Effector memory CD4-positive, alpha-beta T cell (primary cell): ENCODE data around the gene CST1.
"Not testable (repeated sequence)": the region's sequence is repeated elsewhere in the genome, so short reads cannot be mapped to it uniquely, and the experiment has no call there.

ENCODE experiments used
- DNase-seq, 3 donors: peaks; one replicate each; pipeline ENCODE4 v3.0.0-alpha.2; 2020
- H3K27ac ChIP-seq: 2 replicates; pipeline ENCODE4 v1.7.0; 2013; ENCODE audit warnings: mild to moderate bottlenecking, low read length, moderate library complexity; ENCODE audit not compliant: insufficient read depth, poor library complexity, severe bottlenecking
- H3K27me3 ChIP-seq: replicated peaks from 2 replicates; pipeline ENCODE4 v1.7.0; 2013; ENCODE audit warnings: mild to moderate bottlenecking, low read length; ENCODE audit not compliant: insufficient read depth, control insufficient read depth, poor library complexity, severe bottlenecking
- H3K36me3 ChIP-seq: 2 replicates; pipeline ENCODE4 v1.7.0; 2013; ENCODE audit warnings: mild to moderate bottlenecking, low read length, moderate library complexity; ENCODE audit not compliant: control insufficient read depth, insufficient read depth
- H3K4me1 ChIP-seq: 2 replicates; pipeline ENCODE4 v1.7.0; 2013; ENCODE audit warnings: low read length, mild to moderate bottlenecking; ENCODE audit not compliant: control insufficient read depth, insufficient read depth, poor library complexity, severe bottlenecking
- H3K4me3 ChIP-seq: 2 replicates; pipeline ENCODE4 v1.7.0; 2013; ENCODE audit warnings: low read length, low read depth, mild to moderate bottlenecking; ENCODE audit not compliant: insufficient read depth, poor library complexity, severe bottlenecking
- H3K9me3 ChIP-seq: 2 replicates; pipeline ENCODE4 v1.7.0; 2013; ENCODE audit warnings: mild to moderate bottlenecking, low read length, moderate library complexity; ENCODE audit not compliant: control insufficient read depth

The CST1 gene

DNA sequence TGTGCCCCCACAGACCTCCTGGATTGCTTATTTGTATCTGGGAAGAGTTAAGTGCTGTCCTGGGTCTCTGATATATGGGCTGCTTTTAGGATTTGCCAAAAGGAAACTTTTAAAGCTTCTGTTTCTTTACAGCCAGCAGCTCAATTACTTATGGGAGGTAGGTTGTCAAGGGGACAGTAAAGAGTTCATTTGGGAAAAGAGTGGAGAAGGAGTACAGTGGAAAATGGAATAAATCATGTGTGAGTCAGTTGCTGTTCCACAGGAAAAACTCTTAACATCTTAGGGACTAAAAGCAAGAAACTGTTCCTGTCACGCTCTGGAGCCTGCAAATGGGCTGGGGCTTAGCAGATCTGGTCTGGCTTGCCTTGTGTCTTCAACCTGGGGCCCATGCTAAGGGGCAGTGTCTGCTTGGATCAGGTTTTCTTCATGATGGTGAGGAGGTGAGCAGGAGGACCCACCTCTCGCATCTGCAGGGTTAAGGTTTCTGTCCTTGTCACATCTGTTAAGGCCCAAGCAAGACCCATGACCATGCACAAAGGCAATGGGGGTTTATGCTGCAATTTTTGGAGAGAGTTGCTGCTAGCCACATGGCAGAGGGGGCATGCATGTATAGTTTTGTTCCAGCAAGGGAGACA is 8.7 kb upstream of the CST1 start:
- Histone ChIP-seq H3K27ac (no peak overlapping the region), H3K4me1 (no peaks in the 10 kb centered on the region), H3K36me3 (no peaks in the 10 kb centered on the region), H3K4me3 (no peak overlapping the region), H3K9me3 (no peaks in the 10 kb centered on the region), H3K27me3 (no peaks in the 10 kb centered on the region)
- DNase-seq, result no peak

DNA sequence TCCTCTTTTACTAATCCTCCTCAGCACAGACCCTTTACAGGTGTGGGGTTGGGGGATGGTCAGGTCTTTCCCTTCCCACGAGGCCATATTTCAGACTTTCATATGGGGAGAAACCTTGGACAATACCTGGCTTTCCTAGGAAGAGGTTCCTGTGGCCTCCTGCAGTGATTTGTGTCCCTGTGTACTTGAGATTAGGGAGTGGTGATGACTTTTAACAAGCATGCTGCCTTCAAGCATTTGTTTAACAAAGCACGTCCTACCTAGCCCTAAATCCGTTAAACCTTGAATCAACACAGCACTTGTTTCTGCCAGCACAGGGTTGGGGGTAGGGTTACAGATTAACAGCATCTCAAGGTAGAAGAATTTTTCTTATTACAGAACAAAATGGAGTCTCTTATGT is 6.1 kb upstream of the CST1 start:
- not testable (repeated sequence) for H3K4me3 ChIP-seq, H3K36me3 ChIP-seq, H3K4me1 ChIP-seq, H3K9me3 ChIP-seq, DNase-seq, H3K27me3 ChIP-seq, H3K27ac ChIP-seq

DNA sequence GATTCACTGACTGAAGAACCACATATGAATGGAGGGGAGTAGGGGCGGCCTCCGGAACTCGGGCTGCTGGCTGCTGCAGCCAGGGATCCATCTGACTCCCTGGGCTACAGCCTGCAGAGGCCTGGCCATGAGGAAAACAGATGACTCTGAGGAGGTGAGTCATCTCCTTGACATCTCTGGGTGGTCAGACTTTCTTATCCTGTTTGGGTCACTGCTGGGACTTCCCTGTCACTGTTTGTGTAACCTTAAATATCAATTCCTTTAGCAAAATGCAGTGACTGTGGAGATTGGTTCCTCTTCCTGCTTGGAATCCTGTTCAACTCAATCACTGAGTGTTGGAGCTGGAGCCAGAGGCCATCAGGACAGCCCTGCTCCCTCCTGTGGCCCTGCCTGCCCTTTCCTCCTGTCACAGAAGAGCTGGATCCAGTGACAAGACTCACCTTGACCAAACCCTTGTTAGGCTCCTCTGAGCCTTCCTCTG is 4.4 kb upstream of the CST1 start:
- H3K36me3 ChIP-seq, H3K9me3 ChIP-seq, H3K27me3 ChIP-seq, H3K27ac ChIP-seq, H3K4me1 ChIP-seq, H3K4me3 ChIP-seq, DNase-seq: not testable (repeated sequence)

DNA sequence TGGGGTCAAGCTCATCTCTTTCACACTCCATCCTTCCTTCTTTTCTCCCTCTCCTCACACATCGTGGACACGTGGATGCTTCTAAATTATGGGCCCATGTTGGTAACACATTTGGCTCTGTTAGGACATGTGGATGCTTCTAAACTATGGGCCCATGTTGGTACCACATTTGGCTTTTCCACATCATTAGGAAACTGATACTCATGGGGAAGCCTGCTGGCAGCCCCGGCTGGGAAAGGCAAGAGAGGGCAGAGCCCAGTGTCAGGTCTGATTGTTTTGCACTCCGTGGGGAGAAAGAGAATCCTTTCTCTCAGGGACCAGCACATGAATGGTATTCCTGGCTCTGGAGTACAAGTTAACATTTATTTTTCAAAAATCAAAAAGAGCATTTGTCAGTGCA is 4.0 kb upstream of the CST1 start:
- H3K36me3 ChIP-seq, result no peaks in the 10 kb centered on the region
- DNase-seq, result no peak
- H3K27ac ChIP-seq, result no peak overlapping the region
- H3K9me3 ChIP-seq, result no peaks in the 10 kb centered on the region
- no peaks in the 10 kb centered on the region for H3K27me3 ChIP-seq
- H3K4me3 ChIP-seq, result no peak overlapping the region
- H3K4me1 ChIP-seq, result no peaks in the 10 kb centered on the region

DNA sequence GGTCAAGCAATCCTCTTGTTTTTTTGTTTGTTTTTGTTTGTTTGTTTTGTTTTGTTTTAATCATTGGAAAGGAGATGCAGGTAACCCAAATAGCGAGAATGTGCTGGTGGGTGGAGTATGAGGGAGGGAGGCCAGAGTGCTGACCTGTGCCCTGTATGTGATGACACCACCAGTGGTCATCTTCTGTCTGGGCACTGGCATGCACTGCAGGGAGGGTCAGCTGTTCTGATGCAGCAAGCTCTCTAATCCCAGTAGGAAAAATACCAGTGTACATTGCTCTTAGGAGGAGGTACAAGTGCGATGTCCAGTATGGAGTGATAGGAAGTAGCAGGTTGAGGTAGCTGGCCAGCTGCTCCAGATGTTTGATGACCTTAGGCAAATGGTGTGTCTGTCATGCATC is 2.9 kb upstream of the CST1 start:
- DNase-seq, result no peak
- H3K4me1 ChIP-seq, result no peaks in the 10 kb centered on the region
- H3K9me3 ChIP-seq, result no peaks in the 10 kb centered on the region

DNA sequence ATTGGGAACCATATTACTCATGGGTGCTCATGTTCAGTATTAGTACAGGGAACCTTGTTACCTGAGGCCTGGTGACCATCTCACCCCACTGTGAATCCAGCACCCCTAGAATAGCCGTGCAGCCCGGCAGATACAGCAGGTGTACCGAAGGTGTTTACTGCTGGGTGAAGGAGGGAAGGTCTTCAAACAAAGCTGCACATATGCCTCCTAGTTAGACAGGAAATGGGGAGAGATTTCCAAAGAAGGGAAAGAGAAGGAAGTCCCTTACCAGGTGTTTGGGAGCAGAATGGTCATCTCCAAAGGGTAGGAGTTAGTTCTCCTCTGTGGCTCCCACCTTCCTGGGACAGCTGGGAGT is 2.4 kb upstream of the CST1 start:
- no peaks in the 10 kb centered on the region for H3K9me3 ChIP-seq
- no peak for DNase-seq

More for the DNA sequence above, 2.9 kb upstream of the CST1 start:
- Histone ChIP-seq H3K27ac (no peak overlapping the region), H3K27me3 (no peaks in the 10 kb centered on the region), H3K36me3 (no peaks in the 10 kb centered on the region), H3K4me3 (no peak overlapping the region)

DNA sequence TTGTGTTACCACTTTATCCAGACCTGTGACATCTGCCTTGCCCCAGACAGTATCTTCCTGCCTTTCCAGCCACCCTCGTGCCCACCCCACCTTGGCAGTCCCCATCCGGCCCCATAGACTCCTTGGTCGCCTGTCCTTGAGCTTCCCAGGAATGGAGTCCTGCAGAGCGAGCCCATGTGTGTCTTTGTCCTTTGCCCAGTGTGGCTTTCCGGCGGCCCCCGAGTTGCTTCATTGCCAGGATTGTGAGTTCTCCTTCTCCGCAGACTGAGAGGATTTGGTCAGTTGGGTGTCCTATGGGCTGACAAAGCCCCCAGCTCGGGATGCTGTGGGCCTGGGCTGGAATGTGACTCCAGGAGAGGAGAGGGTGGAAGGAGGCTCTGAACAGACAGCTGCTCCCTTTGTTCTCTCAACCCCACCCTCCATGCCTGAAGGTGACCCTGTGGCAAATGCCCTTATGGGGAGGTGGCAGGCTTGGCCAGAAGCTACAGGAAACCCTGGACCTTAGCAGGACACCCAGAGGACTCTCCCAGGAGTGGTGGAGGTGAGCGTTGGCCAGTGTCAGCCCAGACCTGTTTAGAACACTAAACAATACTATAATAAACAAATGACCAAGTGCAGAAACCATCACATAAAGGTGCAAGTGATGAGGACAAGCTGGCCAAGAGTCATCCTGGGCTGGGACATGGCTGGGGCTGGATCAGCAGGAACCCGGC is 1.9 kb upstream of the CST1 start:
- Histone ChIP-seq H3K4me3 (no peak overlapping the region), H3K4me1 (no peaks in the 10 kb centered on the region), H3K9me3 (no peaks in the 10 kb centered on the region), H3K36me3 (no peaks in the 10 kb centered on the region), H3K27me3 (no peaks in the 10 kb centered on the region), H3K27ac (no peak overlapping the region)
- DNase-seq, result no peak

More for the DNA sequence above, 2.4 kb upstream of the CST1 start:
- Histone ChIP-seq H3K36me3 (no peaks in the 10 kb centered on the region), H3K4me3 (no peak overlapping the region), H3K27me3 (no peaks in the 10 kb centered on the region), H3K4me1 (no peaks in the 10 kb centered on the region), H3K27ac (no peak overlapping the region)

DNA sequence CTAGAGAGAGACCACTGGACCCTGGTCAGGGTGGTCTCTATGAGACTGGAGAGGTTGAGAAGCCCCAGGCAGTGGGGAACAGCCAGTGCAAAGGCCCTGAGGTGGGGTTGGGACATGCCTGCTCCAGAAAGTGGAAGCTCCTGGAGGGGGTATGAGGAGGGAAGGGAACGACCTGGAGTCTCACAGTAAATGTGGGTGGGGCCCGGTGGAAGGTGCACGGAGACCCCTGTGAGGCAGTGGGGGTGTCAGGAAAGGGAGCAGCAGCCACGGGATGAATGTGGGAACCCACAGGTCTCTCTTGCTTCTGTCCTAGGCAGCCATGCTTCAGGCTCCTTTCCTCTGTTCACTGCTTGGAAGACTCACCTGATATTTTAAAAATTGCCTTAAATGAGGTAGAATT is 1.3 kb upstream of the CST1 start:
- no peaks in the 10 kb centered on the region for H3K36me3 ChIP-seq
- no peaks in the 10 kb centered on the region for H3K9me3 ChIP-seq
- H3K4me3 ChIP-seq, result no peak overlapping the region
- DNase-seq, result no peak
- no peak overlapping the region for H3K27ac ChIP-seq
- H3K4me1 ChIP-seq, result no peaks in the 10 kb centered on the region
- no peaks in the 10 kb centered on the region for H3K27me3 ChIP-seq

DNA sequence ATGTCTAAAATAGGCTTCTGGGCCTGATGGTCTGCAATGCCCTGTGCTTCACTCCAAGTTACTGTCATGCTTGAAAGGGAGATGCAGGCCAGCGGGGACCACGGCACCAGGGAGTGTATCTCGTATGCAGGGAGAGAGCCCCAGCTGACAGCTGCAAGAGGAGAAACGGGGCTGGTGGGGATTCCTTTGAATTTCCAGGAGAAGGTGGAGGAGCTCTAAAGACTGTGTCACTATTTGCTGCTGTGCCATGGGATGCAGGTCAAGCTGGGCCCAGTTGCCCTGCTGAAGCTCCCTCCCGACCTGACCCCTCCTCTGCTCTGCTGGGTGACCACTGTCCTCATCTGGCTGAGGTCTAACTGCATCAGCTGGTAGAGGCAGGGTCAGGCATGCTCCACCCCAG is 989 bp downstream of the CST1 start:
- DNase-seq, result no peak
- H3K36me3 ChIP-seq, result no peaks in the 10 kb centered on the region
- no peaks in the 10 kb centered on the region for H3K4me1 ChIP-seq
- H3K9me3 ChIP-seq, result no peaks in the 10 kb centered on the region
- H3K27me3 ChIP-seq, result no peaks in the 10 kb centered on the region
- H3K27ac ChIP-seq, result no peak overlapping the region
- no peak overlapping the region for H3K4me3 ChIP-seq

DNA sequence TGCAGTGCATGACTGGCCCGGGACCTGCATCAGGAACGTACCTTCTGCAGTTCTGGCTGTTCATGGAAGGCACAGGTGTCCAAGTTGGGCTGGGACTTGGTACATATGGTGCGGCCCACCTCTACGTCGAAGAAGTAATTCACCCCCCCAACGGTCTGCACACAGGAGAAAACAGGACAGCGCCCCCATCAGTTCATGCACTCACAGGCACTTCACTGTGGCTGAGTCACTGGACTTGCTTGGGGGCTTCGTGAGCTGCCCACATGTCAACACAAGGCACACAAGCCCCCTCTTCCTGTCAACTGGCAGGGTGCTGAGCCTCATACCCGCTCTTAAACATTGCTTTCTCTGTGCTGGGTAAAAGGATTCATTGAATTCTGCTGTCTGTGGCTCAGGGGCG is 1.8 kb downstream of the CST1 start:
- not testable (repeated sequence) for DNase-seq, H3K4me3 ChIP-seq, H3K9me3 ChIP-seq, H3K27me3 ChIP-seq, H3K36me3 ChIP-seq, H3K27ac ChIP-seq, H3K4me1 ChIP-seq
